DMS153 (cell line): ENCODE data around the gene CYP26A1.
"Not testable (repeated sequence)": the region's sequence is repeated elsewhere in the genome, so short reads cannot be mapped to it uniquely, and the experiment has no call there.

Source experiments
- DNase-seq: peaks from one replicate; lab custom pipeline; 2025; lab: John Stamatoyannopoulos, UW

CYP26A1 gene

DNA sequence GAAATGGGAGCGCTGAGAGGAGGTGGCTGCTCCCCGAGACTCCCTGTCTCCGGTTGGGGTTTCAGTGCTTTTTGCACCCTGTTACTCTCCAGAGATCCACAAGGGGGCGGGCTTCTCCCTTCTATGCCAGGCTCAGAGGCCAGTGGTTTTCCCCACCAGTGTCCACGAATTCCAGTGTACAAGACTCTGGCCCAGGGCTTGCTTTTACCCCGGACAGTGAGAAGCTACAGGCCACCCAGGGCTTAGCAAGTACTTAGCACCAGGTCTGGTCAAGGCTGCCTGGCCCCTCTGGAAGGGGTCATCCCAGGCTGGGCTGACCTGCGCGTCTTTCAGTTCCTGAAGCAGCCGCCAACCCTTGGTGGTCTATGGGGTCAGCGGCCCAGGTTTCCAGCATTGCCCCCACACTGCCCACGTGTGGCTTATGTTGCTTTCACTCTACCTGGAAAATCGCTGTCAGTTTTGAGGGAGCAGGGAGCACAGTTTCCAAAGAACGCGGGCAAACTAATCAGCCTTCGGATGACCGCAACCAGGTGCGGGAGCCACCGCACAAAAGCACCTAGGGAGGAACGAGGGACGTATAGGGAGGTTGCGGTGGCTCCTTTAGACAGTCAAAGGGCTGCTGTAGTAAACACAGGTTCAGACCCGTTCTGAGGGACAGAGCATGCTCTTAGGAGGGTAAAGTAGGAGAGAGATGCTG lies 6.8 kb downstream of the CYP26A1 start:
- peak; percentile 3 for DNase-seq

DNA sequence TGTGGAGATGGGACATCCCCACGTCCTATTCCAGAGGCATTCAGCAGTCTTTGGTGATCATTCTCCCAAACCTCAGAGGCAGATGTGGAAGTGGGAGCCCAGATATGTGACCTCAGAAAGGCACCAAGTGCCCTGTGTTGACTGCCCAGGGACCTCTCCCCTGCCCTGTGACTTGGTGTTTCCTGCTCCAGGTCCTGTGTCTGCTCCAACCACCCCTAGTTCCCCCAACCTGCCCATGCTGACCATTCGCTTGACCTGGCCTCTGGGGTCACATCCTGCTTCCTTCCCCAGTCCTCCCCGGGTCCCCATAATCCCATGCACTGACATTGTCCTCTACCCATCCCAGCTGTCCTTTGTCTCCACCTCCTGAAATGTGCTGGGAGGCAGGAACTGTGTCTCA lies 7.6 kb downstream of the CYP26A1 start:
- no peak for DNase-seq

DNA sequence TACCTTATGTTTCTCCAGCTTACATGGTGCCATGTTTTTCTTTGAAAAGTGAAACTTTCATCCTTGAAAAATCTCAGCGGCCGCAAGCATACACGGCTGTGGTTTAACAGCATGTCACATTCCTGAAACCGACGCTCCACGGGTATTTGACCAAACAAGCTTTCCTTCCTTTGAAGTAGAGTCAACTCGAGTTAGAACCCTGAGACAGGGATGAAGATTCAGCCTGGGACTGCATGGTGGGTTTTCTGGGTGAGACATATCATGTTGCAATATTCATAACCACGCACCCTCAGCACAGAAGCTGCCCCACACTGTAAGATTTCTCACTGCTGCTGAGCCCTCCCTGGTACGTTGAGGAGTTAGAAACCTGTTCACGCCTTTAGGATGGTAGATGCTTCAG lies 8.1 kb downstream of the CYP26A1 start:
- no peak for DNase-seq

DNA sequence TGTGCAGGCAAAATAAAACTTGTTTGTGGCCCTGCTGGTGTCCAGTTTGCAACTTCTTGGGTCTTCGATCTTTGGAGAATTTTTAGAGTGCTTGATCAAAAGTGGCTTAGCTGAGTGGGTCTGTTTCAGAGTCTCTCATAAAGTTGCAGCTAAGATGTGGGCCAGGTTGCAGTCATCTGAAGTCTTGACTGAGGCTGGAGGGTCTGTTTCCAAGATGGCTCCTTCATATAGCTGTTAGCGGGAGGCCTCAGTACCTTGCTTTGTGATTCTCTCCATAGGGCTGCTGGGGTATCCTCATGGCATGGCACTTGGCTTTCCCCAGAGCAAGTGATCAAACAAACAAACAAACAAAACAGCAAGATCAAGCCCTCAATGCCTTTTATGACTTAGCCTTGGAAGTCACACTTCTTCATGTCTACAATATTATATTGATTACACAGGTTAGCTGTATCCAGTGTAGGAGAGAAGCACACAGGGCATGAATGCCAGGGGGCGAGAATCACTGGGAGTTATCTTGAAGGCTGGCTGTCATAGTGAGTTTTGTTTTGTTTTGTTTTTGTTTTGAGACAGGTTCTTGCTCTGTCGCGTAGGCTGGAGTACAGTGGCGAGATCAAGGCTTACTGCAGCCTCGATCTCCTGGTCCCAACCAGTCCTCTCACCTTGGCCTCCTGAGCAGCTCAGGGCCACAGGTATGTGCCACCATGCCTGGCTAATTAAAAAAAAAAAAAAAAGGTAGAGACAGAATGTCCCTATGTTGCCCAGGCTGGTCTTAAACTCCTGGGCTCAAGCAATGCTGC lies 10.2 kb downstream of the CYP26A1 start:
- no peak for DNase-seq

DNA sequence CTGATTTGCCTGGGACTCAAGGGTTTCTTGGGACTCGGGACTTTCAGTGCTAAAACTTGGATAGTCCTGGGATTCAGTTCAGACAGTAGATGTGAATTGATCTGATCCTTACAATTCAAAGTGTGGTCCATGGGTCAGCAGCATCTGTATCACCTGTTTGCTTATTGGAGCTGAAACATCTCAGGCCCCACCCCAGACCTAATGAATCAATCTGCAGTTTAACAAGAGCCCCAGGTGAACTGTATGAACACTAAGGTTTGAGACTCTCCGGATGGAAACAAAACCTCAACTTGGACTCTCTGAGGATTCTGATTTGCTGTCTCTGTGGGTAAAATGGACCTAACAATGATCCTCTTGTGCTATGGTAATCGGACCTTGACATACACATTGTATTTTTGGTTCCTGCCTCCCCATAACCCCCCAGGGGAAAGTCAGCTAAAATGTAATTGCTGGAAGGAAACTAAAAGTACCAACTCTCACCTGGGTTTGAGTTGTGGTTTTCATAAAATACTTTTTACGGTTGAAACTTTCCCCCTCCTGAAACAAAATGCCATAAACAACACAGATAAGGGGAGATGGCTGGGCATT lies 11.7 kb downstream of the CYP26A1 start:
- DNase-seq: no peak

DNA sequence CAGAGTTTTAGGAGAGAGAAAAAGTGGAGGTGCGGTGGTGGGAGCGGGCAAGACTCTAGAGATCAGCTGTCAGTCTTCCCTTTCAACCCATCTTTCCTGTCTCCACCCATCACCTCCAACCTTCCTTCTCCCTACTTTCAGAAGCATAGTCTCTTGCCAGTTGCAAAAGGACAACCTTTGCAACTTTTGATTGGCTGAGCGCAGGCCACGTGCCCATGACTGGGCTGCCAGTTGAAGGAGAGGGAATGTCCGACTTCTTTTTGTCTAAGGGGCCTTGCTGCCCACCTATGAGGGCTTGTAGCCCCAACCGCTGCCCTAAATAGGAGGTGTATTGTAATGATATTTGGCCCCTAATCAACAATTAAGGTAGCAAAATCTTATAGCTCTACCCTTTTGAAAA lies 12.6 kb downstream of the CYP26A1 start:
- no peak for DNase-seq

DNA sequence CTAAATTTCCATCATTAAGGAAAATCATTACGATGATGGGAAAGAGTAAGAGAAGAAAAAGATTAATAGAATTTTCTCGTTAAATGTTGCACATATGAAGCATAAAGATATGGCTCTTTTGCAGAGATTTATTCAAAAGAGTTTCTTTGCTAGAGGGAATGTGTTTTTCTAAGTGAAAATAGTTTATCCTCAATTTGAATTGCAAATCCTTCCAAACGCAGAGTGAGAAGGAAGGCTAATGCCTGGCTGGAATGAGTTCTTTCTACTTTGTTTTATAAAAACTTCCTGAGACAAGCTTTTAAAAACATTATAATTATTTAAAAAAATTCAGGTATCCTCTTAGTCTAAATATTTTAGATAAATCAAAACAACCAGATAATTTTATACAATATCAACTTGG lies 14.2 kb downstream of the CYP26A1 start:
- no peak for DNase-seq

DNA sequence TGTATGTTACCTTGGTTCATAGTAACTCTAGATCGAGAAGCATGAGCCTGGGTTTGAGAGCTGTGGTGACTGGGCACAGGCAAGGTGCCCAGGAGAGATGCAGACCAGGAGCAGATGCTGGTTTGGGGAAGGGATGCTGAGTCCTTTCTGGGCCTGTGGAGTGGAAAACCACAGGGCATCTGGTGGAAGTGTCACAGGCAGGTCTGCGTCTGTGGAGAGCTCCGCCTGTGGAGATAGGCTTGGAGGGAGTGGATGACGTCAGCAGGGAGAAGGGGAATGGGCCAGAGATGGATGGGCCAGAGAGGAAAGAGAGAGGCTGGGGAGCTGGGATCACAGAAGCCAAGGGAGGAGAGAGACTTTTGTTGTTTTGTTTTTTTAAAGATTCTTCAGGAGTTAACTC lies 14.8 kb downstream of the CYP26A1 start:
- DNase-seq: no peak

DNA sequence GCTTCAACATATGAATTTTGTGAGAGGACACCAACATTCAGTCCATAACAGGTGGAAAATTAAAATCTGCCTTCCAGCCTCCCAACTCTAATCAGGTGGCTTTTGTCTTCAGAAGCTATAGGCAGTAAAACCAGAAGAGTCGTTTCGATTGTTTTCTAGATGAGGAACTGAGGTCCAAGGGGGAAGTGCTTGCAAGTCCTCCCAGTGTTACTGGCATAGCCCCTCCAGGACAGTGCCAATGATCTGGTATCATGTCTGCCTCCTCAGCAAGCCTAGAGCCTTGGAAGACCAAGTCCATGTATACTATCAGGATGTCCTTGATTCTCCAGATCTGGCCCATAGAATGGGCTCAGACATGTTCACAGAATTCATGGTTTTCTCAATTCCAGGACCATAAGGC lies 16.9 kb downstream of the CYP26A1 start:
- no peak for DNase-seq

DNA sequence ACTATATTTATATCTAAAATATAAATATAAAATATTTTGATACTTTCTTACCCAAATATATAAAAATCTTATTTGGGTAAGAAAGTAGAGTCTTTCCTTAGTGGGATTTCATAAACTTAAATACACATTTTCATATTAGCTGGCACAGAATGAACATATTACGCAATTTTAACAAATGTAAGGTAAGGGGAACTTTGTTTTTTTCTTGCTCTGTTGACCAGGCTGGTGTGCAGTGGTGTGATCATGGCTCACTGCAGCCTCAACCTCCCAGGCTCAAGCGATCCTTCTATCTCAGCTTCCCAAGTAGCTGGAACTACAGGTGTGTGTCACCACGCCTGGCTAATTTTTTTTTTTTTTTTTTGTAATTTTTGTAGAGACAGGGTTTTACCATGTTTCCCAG lies 18.3 kb downstream of the CYP26A1 start:
- no peak for DNase-seq

DNA sequence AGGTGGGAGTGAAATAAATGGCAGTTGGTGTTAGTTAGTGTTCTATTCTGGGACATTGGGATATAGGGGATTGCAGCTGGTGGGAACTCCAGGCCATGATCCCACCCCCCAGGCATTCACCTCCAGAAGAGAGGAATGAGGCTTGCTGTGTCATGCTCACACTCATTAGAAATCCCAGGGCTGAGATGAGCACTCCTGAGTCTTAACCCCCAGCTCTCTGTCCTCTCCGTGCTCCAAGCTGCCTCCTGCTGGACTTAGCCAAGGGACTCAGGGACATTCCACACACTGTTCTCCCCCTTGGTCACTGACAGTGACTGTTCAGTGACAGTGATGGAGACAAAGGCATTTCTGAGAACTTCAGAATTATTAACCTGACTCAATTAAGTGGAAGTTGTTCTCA lies 21.5 kb downstream of the CYP26A1 start:
- DNase-seq: no peak

DNA sequence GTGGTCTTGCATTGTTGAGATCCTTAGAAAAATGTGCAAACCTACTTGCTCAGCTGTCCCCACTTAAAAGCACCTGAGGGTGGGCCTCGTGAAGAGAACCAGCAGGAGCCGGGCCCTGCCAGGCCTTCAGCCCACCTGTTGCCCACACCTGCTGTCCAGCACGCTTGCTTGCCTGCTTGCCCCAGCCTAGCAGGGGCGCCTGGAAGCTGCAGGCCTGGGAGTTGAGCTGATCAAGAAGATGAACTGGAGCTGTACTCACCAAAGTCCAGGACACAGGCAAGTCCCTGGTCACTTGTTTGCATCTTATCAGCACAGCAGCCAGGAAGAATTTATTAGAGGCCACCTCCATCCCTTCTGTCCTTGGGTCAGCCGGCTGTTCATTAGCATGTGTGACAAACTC lies 23.2 kb downstream of the CYP26A1 start:
- no peak for DNase-seq

DNA sequence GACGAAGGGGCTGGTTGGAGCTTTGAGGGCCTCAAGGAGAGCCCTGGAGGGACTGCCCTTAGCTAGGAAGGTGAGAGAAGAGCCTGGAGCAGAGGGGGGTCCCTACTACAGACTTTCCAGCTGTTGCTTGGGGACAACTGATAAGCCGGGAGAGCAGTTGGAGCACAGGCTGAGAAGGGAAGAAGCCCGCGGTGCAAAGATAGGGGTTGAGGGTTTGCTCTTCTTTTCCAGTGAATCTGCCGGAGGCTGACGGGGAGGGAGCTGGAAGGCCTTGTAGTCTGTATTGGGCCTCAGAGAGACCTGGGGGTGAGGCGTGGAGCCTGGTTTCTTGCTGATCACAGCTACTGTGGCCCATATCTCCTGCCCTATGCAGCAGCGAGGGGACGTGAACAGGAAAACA lies 23.7 kb downstream of the CYP26A1 start:
- no peak for DNase-seq

DNA sequence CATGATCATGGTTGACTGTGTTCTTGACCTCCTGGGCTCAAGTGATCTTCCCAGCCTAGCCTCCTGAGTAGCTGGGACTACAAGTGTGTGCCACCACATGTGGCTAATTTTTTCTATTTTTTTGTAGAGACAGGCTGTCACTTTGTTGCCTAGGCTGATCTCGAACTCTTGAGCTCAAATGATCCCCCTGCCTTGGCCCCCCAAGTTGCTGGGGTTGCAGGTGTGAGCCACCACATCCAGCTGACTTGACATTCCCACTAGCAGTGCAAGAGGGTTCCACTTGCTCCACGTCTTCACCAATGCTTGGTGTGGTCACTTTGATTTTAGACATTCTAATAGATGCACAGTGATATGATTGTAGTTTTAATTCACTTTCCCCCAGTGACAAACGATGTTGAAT lies 25.1 kb downstream of the CYP26A1 start:
- no peak for DNase-seq

DNA sequence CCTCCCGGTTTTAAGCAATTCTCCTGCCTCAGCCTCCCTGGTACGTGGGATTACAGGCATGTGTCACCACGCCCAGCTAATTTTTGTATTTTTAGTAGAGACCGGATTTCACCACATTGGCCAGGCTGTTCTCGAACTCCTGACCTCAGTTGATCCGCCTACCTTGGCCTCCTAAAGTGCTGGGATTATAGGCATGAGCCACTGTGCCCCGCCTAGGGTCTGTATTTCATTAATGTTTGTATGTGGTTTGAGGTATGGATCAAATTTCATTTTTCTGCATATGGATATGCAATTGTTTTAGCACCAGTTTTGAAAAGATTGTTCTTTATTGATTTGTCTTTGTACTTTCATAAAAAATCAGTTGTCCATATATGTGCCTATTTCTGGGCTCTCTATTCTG lies 26.0 kb downstream of the CYP26A1 start:
- DNase-seq: no peak

DNA sequence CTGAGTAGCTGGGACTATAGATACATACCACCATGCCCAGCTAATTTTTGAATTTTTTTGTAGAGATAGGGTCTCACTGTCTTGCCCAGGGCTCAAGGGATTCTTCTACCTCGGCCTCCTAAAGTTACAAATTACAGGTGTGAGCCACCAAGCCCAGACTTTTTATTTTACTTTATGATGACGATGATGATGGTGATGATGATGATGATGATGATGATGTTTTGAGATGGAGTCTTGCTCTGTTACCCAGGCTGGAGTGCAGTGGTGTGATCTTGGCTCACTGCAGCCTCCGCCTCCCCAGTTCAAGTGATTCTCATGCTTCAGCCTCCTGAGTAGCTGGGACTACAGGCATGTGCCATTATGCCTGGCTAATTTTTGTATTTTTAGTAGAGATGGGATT lies 27.5 kb downstream of the CYP26A1 start:
- DNase-seq: not testable (repeated sequence)

DNA sequence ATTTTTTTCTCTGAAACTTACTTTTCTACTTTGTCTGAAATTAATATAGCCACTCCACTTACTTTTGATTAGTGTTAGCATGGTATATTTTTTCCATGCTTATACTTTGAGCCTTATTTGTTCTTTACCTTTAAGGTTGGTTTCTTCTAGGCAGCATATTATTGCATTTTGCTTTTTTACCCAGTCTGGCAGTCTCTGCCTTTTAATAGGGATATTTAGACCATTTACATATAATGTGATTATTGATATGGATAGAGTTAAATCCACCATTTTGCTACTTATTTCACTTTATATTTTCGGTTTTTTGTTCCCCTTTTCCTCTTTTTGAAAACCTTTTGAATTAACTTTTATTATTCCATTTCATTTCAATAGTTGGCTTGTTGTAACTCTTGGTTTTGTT lies 30.3 kb downstream of the CYP26A1 start:
- no peak for DNase-seq

DNA sequence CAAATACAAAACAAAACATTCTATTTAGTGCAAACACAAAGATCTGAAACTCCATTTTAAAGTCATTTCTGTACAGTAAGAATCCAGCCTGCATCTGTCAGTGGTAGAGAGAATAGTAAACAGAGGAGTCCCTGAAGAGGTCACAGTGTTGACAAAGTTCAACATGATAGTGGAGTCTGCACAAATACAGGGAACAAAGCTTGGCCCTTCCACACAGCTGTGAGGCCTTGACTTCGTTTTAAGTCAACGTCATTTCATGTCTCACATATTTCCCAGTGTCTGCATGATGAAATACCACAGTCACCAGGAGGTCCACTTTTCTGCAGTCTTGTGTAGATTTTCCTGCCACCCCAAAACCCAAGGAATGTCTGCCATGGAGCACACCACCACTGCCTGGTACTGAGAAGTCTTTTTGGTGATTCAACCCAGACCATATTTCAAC lies 33.0 kb downstream of the CYP26A1 start:
- peak; percentile 30 for DNase-seq

DNA sequence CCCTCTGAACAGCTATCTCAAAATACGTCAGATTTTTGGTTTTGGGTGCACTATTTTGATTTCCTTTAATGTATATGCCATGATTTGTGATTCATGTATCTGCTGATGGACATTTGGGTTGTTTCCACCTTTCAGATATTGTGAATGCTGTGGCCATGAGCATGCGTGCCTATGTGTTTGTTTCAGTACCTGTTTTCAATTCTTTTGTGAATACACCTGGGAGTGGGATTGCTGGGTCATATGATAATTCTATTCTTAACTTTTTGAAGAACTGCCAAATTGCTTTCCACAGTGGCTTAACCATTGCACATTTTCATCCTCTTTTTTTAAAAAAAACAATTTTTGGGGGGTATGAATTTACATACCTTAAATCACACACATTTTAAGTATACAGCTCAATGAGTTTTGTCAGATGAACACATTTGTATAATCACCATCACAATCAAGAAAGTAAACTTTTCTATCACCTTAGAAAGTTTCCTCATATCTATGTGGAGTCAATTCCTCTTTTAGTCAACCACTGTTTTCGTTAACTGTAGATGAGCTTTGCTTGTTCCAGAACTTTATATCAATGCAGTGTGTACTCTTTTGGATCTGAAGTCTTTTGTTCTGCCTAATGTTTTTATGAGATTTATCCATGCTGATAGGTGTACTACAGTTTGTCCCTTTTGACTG lies 36.9 kb downstream of the CYP26A1 start:
- no peak for DNase-seq

DNA sequence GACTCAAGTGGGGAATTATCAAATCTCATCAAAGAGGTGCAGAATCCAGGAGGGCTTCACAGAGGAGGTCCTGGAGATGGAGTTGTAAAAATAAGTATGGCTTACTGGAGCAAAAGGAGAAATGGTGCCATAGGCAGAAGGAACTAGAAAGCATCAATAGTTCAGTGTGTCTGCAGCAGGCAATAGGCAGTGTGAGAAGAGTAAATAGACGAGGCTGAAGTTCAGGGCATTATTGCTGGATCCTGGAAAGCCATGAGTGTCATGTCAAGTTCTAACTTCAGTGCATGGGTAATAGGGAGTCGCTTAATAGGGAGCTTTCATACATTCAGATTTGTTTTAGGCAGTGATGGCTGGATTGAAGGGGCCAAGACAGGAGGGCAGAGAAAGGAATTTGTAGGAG lies 39.3 kb downstream of the CYP26A1 start:
- DNase-seq: no peak

DNA sequence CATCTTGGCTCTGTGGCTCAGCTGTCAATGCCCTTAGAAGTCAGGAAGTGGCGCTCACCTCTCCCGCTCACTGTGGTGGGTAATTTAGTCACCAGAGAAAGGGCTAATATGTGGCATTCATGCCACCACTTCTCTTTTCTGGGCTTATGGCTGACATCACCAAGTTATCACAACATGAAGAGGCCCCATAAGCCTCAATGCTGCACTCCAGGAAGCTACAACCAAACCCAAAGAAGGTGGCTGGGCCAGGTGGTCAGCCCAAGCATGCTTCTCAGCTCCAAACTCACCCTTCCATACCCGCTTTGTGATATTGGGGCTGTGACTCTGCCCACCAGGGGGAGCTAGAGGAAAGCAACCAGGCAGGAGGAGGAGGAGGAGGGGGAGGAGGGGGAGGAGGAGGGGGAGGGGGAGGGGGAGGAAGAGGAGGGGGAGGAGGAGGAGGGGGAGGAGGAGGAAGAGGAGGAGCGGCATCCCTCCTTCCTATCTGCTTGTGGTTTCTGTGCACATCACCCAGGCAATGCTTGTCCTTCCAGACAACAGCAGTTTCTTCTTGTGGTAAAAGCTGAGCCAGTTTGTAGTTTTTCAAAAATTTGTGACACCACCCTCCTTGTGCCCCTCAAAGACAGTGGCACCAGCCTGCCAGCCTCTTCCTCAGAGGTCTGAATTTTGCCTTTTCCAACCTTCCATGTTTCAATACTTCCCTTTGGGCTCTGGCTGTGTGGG lies 42.1 kb downstream of the CYP26A1 start:
- DNase-seq: peak; percentile 22

DNA sequence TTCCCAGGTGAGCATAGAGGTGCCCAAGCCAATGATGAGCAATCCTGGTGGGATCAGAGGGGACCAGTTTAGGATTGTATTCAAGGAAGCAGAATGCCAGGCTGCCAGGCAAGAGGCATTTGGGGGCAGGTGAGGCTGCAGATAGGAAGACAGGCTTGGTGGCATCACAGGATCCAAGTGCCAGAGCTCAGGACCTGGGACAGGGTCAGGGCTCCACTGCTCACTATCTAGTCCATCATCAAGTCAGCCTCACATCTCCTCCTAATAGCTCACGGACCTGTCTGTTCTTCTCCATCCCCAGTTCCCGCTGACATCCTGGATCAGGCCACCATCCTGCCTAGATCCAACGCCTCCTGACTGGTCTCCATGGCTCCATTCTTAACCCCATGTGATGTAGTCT lies 47.6 kb downstream of the CYP26A1 start:
- DNase-seq: no peak
